ENCODE measurements around the gene SCAI.
"Not testable (repeated sequence)": the region's sequence is repeated elsewhere in the genome, so short reads cannot be mapped to it uniquely, and the experiment has no call there.

Gene SCAI

GRCh38 chr9:125080797-125081196 lies 62.5 kb downstream of the SCAI start:
- DNase-seq; H3K27me3 ChIP-seq (ENCODE audit: control insufficient read depth in 1 of 2, insufficient read depth in 1 of 2, low read length in 2 of 2); H3K4me2 ChIP-seq (ENCODE audit: low read length, poor library complexity, severe bottlenecking); H3K4ac ChIP-seq (ENCODE audit: low read depth in 1 of 2, low read length in 2 of 2); H3K4me3 ChIP-seq (ENCODE audit: insufficient read depth in 1 of 2, low read depth in 1 of 2, low read length in 2 of 2); H3K9me3 ChIP-seq (ENCODE audit: control insufficient read depth, low read length); H4K8ac ChIP-seq (ENCODE audit: low read length); H2AFZ ChIP-seq (ENCODE audit: low read depth, low read length); H2BK5ac ChIP-seq (ENCODE audit: low read depth, low read length, poor library complexity, severe bottlenecking); H2BK15ac ChIP-seq (ENCODE audit: low read depth, poor library complexity, severe bottlenecking); H3K4me1 ChIP-seq (ENCODE audit: control insufficient read depth, insufficient read depth, low read depth, low read length); H4K91ac ChIP-seq (ENCODE audit: low read length); H3K18ac ChIP-seq (ENCODE audit: low read depth in 1 of 2, low read length in 2 of 2); H3K79me1 ChIP-seq (replicated peaks; ENCODE audit: low read length, poor library complexity, severe bottlenecking); H2BK120ac ChIP-seq (ENCODE audit: low read depth, low read length); H3K9ac ChIP-seq (ENCODE audit: low read length); H2AK5ac ChIP-seq (ENCODE audit: low read length, severe bottlenecking); H3K14ac ChIP-seq (ENCODE audit: low read length in 2 of 2); H3K23ac ChIP-seq (ENCODE audit: low read length in 2 of 2); H3K36me3 ChIP-seq (ENCODE audit: control insufficient read depth in 1 of 2, insufficient read depth in 2 of 2, low read depth in 1 of 2, low read length in 2 of 2); H2BK12ac ChIP-seq (ENCODE audit: low read length in 2 of 2); H3K27ac ChIP-seq (ENCODE audit: low read length, poor library complexity, severe bottlenecking): not testable (repeated sequence)
- WGBS = 93% methylated on average over 2 of the region's 2 CpGs

GRCh38 chr9:125079931-125080330 lies 63.4 kb downstream of the SCAI start:
- no peak overlapping the region for H3K4ac ChIP-seq (ENCODE audit: low read depth in 1 of 2, low read length in 2 of 2)
- no peaks in the 10 kb centered on the region for H3K27me3 ChIP-seq (ENCODE audit: control insufficient read depth in 1 of 2, insufficient read depth in 1 of 2, low read length in 2 of 2)
- H2BK12ac ChIP-seq (ENCODE audit: low read length in 2 of 2) = no peak overlapping the region
- no peak overlapping the region for H3K14ac ChIP-seq (ENCODE audit: low read length in 2 of 2)
- no peak for DNase-seq
- H3K36me3 ChIP-seq (ENCODE audit: control insufficient read depth in 1 of 2, insufficient read depth in 2 of 2, low read depth in 1 of 2, low read length in 2 of 2) = peaks cover 0 to 3% of the 10 kb centered on the region in 2 experiments
- WGBS = 100% methylated on average over 1 of the region's 2 CpGs
- no peak overlapping the region for H3K9ac ChIP-seq (ENCODE audit: low read length)
- peaks cover 2% of the 10 kb centered on the region for H3K4me1 ChIP-seq (ENCODE audit: control insufficient read depth, insufficient read depth, low read depth, low read length)
- no peak overlapping the region for H2AFZ ChIP-seq (ENCODE audit: low read depth, low read length)
- H3K23ac ChIP-seq (ENCODE audit: low read length in 2 of 2) = no peak overlapping the region
- H2AK5ac ChIP-seq (ENCODE audit: low read length, severe bottlenecking) = no peak overlapping the region
- H4K91ac ChIP-seq (ENCODE audit: low read length) = no peak overlapping the region
- H2BK5ac ChIP-seq (ENCODE audit: low read depth, low read length, poor library complexity, severe bottlenecking) = no peak overlapping the region
- H2BK15ac ChIP-seq (ENCODE audit: low read depth, poor library complexity, severe bottlenecking) = no peak overlapping the region
- no peak overlapping the region for H3K27ac ChIP-seq (ENCODE audit: low read length, poor library complexity, severe bottlenecking)
- no peak overlapping the region for H3K18ac ChIP-seq (ENCODE audit: low read depth in 1 of 2, low read length in 2 of 2)
- H2BK120ac ChIP-seq (ENCODE audit: low read depth, low read length) = no peak overlapping the region
- H4K8ac ChIP-seq (ENCODE audit: low read length) = no peak overlapping the region
- H3K79me1 ChIP-seq (replicated peaks; ENCODE audit: low read length, poor library complexity, severe bottlenecking) = peaks cover 4% of the 10 kb centered on the region
- H3K9me3 ChIP-seq (ENCODE audit: control insufficient read depth, low read length) = peaks cover 6% of the 10 kb centered on the region
- H3K4me2 ChIP-seq (ENCODE audit: low read length, poor library complexity, severe bottlenecking) = no peak overlapping the region
- H3K4me3 ChIP-seq (ENCODE audit: insufficient read depth in 1 of 2, low read depth in 1 of 2, low read length in 2 of 2) = no peak overlapping the region

- H3K4me2 ChIP-seq (ENCODE audit: low read length, poor library complexity, severe bottlenecking) = no peak overlapping the region
- H2BK5ac ChIP-seq (ENCODE audit: low read depth, low read length, poor library complexity, severe bottlenecking) = no peak overlapping the region
- no peaks in the 10 kb centered on the region for H3K36me3 ChIP-seq (ENCODE audit: control insufficient read depth in 1 of 2, insufficient read depth in 2 of 2, low read depth in 1 of 2, low read length in 2 of 2)
- no peak overlapping the region for H3K14ac ChIP-seq (ENCODE audit: low read length in 2 of 2)
- H2BK12ac ChIP-seq (ENCODE audit: low read length in 2 of 2) = no peak overlapping the region
- H2BK15ac ChIP-seq (ENCODE audit: low read depth, poor library complexity, severe bottlenecking) = no peak overlapping the region
- H3K23ac ChIP-seq (ENCODE audit: low read length in 2 of 2) = no peak overlapping the region
- no peak overlapping the region for H2AFZ ChIP-seq (ENCODE audit: low read depth, low read length)
- no peak overlapping the region for H2BK120ac ChIP-seq (ENCODE audit: low read depth, low read length)
- WGBS = 97% methylated on average over 5 of the region's 7 CpGs
- H3K9ac ChIP-seq (ENCODE audit: low read length) = no peak overlapping the region
- H4K8ac ChIP-seq (ENCODE audit: low read length) = no peak overlapping the region
- H3K79me1 ChIP-seq (replicated peaks; ENCODE audit: low read length, poor library complexity, severe bottlenecking) = no peaks in the 10 kb centered on the region
- H3K18ac ChIP-seq (ENCODE audit: low read depth in 1 of 2, low read length in 2 of 2) = no peak overlapping the region
- H3K4ac ChIP-seq (ENCODE audit: low read depth in 1 of 2, low read length in 2 of 2) = no peak overlapping the region
- H3K4me3 ChIP-seq (ENCODE audit: insufficient read depth in 1 of 2, low read depth in 1 of 2, low read length in 2 of 2) = no peak overlapping the region
- H3K9me3 ChIP-seq (ENCODE audit: control insufficient read depth, low read length) = no peaks in the 10 kb centered on the region
- no peak for DNase-seq
- H3K4me1 ChIP-seq (ENCODE audit: control insufficient read depth, insufficient read depth, low read depth, low read length) = peaks cover 2% of the 10 kb centered on the region
- no peaks in the 10 kb centered on the region for H3K27me3 ChIP-seq (ENCODE audit: control insufficient read depth in 1 of 2, insufficient read depth in 1 of 2, low read length in 2 of 2)
- no peak overlapping the region for H4K91ac ChIP-seq (ENCODE audit: low read length)
- H2AK5ac ChIP-seq (ENCODE audit: low read length, severe bottlenecking) = no peak overlapping the region
- H3K27ac ChIP-seq (ENCODE audit: low read length, poor library complexity, severe bottlenecking) = no peak overlapping the region
These were observed 67.3 kb downstream of the SCAI start for GRCh38 chr9:125075997-125076396.

- Histone ChIP-seq H3K4me3 (ENCODE audit: insufficient read depth in 1 of 2, low read depth in 1 of 2, low read length in 2 of 2) (no peak overlapping the region), H2AFZ (ENCODE audit: low read depth, low read length) (no peak overlapping the region), H3K14ac (ENCODE audit: low read length in 2 of 2) (no peak overlapping the region), H2AK5ac (ENCODE audit: low read length, severe bottlenecking) (no peak overlapping the region), H2BK15ac (ENCODE audit: low read depth, poor library complexity, severe bottlenecking) (no peak overlapping the region), H3K79me1 (replicated peaks; ENCODE audit: low read length, poor library complexity, severe bottlenecking) (no peaks in the 10 kb centered on the region), H3K4me1 (ENCODE audit: control insufficient read depth, insufficient read depth, low read depth, low read length) (peaks cover 2% of the 10 kb centered on the region), H4K8ac (ENCODE audit: low read length) (no peak overlapping the region), H2BK12ac (ENCODE audit: low read length in 2 of 2) (no peak overlapping the region), H3K18ac (ENCODE audit: low read depth in 1 of 2, low read length in 2 of 2) (no peak overlapping the region), H3K23ac (ENCODE audit: low read length in 2 of 2) (no peak overlapping the region), H3K9ac (ENCODE audit: low read length) (no peak overlapping the region), H4K91ac (ENCODE audit: low read length) (no peak overlapping the region), H3K27ac (ENCODE audit: low read length, poor library complexity, severe bottlenecking) (no peak overlapping the region), H3K4ac (ENCODE audit: low read depth in 1 of 2, low read length in 2 of 2) (no peak overlapping the region), H3K9me3 (ENCODE audit: control insufficient read depth, low read length) (no peaks in the 10 kb centered on the region), H2BK5ac (ENCODE audit: low read depth, low read length, poor library complexity, severe bottlenecking) (no peak overlapping the region), H3K4me2 (ENCODE audit: low read length, poor library complexity, severe bottlenecking) (no peak overlapping the region), H2BK120ac (ENCODE audit: low read depth, low read length) (no peak overlapping the region), H3K27me3 (ENCODE audit: control insufficient read depth in 1 of 2, insufficient read depth in 1 of 2, low read length in 2 of 2) (no peaks in the 10 kb centered on the region), H3K36me3 (ENCODE audit: control insufficient read depth in 1 of 2, insufficient read depth in 2 of 2, low read depth in 1 of 2, low read length in 2 of 2) (no peaks in the 10 kb centered on the region)
- WGBS = 61% methylated on average over 2 of the region's 2 CpGs
- peak; percentile 16 for DNase-seq
These were observed 68.4 kb downstream of the SCAI start for GRCh38 chr9:125074976-125075375.
